Transverse colon (tissue), 4 donors: ENCODE results near the gene KLF2. TPM values are rescaled to one million over a fixed set of nuclear protein-coding genes. Genes with fewer than 3 reads are reported as not detected.

Experiments used
- DNase-seq: peaks from one replicate; pipeline ENCODE4 v3.0.0-alpha.2; 2019
- H3K27ac ChIP-seq, 4 donors: fragments of 200-600 bp; sonication (generic); 2 replicates each; pipeline ENCODE4 v1.5.1; 2016 to 2018; ENCODE audit warnings: inconsistent platforms in 4 of 4
- H3K27me3 ChIP-seq: fragments of 200-600 bp; sonication (generic); 2 replicates; pipeline ENCODE4 v1.5.1; 2017; ENCODE audit warnings: inconsistent platforms
- H3K36me3 ChIP-seq, 4 donors: fragments of 200-600 bp; sonication (generic); 2 replicates each; pipeline ENCODE4 v1.5.1; 2017 to 2019; ENCODE audit warnings: inconsistent platforms in 4 of 4
- H3K4me1 ChIP-seq, 4 donors: fragments of 200-600 bp; sonication (generic); 2 replicates each; pipeline ENCODE4 v1.5.1; 2017 to 2020; ENCODE audit warnings: inconsistent platforms in 4 of 4
- H3K4me3 ChIP-seq, 4 donors: fragments of 200-600 bp; sonication (generic); 1 replicate in 1 of 4; 2 replicates in 3 of 4; pipeline versions ENCODE4 v1.5.1 to v1.6.1; 2017 to 2019; ENCODE audit warnings: inconsistent platforms in 4 of 4
- H3K9me3 ChIP-seq, 2 donors: fragments of 200-600 bp; sonication (generic); 2 replicates each; pipeline ENCODE4 v1.5.1; 2017 to 2019; ENCODE audit warnings: inconsistent platforms in 2 of 2
- CTCF ChIP-seq, 5 experiments: fragments of 200-600 bp in 3 of 5; fragments of 450-650 bp in 2 of 5; sonication (generic) in 3 of 5; IDR thresholded peaks; 1 replicate in 2 of 5; 2 replicates in 3 of 5; pipeline ENCODE4 v1.5.1; 2016 to 2017; ENCODE audit warnings: antibody characterized with exemption in 5 of 5, inconsistent platforms in 3 of 5, mild to moderate bottlenecking in 2 of 5, moderate library complexity in 1 of 5
- EP300 ChIP-seq: sonication (generic); formaldehyde crosslinking; IDR thresholded peaks from one replicate; pipeline ENCODE4 v1.6.1; 2017; ENCODE audit warnings: antibody characterized with exemption, low read depth
- POLR2A ChIP-seq: fragments of 450-650 bp; IDR thresholded peaks from one replicate; pipeline ENCODE4 v1.6.1; 2016; ENCODE audit warnings: antibody characterized with exemption, mild to moderate bottlenecking, moderate library complexity
- POLR2AphosphoS5 ChIP-seq, 3 donors: sonication (generic); formaldehyde crosslinking; IDR thresholded peaks; one replicate each; pipeline ENCODE4 v1.6.1; 2016; ENCODE audit warnings: antibody characterized with exemption in 3 of 3
- WGBS, 2 donors: methylation state at CpG; one replicate each; pipeline ENCODE4 v1.1.5; 2018; ENCODE audit warnings: low coverage in 1 of 2; 5-methylcytosine and 5-hydroxymethylcytosine counted together
- in situ Hi-C, 4 donors: fragments of 200-750 bp; cut with MboI; loops; one replicate each; pipeline versions ENCODE4 v1.15.0 to v1.15.1; 2017; ENCODE audit warnings: low sequenced_read_pairs in 3 of 4, low pct_ligation_motif_present in 1 of 4, low pct_unique_long_range_greater_than_20kb in 1 of 4
- intact Hi-C: fragments of 100-400 bp; cut with DNase I; formaldehyde crosslinking; loops from one replicate; pipeline ENCODE4 v1.15.1; 2023; ENCODE audit warnings: low total_unique reads
- total RNA-seq, 4 donors: library from RNA; depleted of rRNA; stranded (reverse); fragments of >200 nt; gene quantifications; one replicate each; pipeline ENCODE4 v1.1.0, GENCODE V29; 2016

Gene KLF2
- total RNA-seq, 4 donors from 2014 or later = 19.9 to 74.4 (median 48.9) TPM

DNA sequence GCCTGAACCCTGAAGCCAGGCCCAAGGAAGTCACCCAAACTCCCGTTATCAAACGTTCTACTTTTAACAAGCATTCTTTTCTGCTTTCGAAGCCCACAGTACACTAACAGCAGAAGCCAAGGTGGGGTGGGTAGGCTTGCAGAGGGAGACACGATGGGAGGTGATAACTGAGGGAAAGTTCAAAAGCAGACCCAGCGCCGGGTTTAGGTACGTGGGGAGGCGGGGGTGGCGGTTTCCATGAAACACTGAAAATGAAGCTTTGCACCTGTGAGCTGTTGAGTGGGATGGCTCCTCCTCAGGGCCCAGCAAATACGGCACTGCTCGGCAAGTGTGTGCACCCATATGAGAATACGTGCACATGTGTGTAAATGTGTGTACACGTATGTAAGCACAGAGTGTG, 49.8 kb downstream of the KLF2 start:
- no peak for DNase-seq
- in situ Hi-C loops = no loop called here
- Histone ChIP-seq H3K4me1 (peaks cover 14 to 32% (median 23%) of the 10 kb centered on the region in 4 donors), H3K4me3 (no peak overlapping the region), H3K27me3 (no peaks in the 10 kb centered on the region), H3K27ac (no peak overlapping the region), H3K36me3 (no peaks in the 10 kb centered on the region), H3K9me3 (no peaks in the 10 kb centered on the region)
- WGBS, 2 donors = 87 to 94% methylated on average over 9 to 13 of the region's 13 CpGs
- TF ChIP-seq EP300 = no peak
- no peak for TF ChIP-seq POLR2A
- TF ChIP-seq POLR2AphosphoS5 (IDR thresholded peaks at IDR 0.05) = no peak
- no peak for TF ChIP-seq CTCF (IDR thresholded peaks at IDR 0.05)
- intact Hi-C loops = no loop called here

DNA sequence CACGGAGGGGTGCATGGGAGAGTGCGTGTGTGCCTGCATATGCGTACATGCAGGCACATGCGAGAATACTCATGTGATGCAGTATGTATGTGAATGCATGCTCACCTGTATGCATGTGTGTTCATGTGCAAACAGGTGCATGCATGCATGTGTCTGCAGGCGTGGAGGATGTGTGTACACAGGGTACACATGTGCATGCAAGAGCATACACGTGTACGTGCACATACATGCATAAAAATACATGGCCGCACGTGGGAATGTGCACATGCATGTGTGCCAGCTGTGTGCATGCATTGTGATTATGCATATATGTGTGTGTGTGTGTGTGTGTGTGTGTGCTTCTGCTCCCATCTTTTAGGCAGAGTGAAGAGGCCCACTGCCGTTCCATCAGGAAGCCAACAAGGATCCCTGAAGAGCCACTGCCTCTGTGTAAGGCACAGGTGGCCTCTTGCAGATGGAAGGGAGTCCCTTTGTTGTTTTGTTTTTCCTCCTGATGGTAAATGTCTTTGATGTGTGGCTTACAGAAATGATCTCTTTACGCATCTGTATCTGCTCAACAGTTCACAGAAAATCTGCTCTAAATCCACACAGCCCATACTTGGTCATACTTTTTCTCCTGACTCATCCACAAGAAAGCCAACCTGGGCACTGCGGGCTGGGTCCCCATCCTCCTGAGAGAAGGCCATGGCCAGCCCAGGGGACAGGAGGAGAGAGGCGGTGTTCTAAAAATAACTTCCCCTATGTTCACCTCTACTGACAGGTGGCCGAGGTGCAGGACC, 50.7 kb downstream of the KLF2 start:
- no peak overlapping the region for H3K27ac ChIP-seq
- H3K4me3 ChIP-seq = no peak overlapping the region
- H3K36me3 ChIP-seq = no peaks in the 10 kb centered on the region
- TF ChIP-seq POLR2A (no peak), CTCF (IDR thresholded peaks at IDR 0.05) (no peak), EP300 (no peak), POLR2AphosphoS5 (IDR thresholded peaks at IDR 0.05) (no peak)
- in situ Hi-C loops (no loop called here), intact Hi-C loops (loop anchor here (5.0 kb wide), 1 partner anchor 38 kb away; no protein-coding TSS in a partner anchor)
- no peaks in the 10 kb centered on the region for H3K27me3 ChIP-seq
- DNase-seq = no peak
- 93 to 97% methylated on average over 3 to 14 of the region's 14 CpGs for WGBS, 2 donors
- H3K4me1 ChIP-seq = peaks cover 14 to 32% (median 21%) of the 10 kb centered on the region in 4 donors
- H3K9me3 ChIP-seq = no peaks in the 10 kb centered on the region

GRCh38 chr19:16375936-16376185, 51.2 kb downstream of the KLF2 start:
- DNase-seq = no peak
- no peaks in the 10 kb centered on the region for H3K9me3 ChIP-seq
- WGBS, 2 donors = 95% methylated on average over 6 of the region's 7 CpGs; no CpG with 5 or more reads in 1 of the 2 donors
- peaks cover 14 to 28% (median 19%) of the 10 kb centered on the region in 4 donors for H3K4me1 ChIP-seq
- TF ChIP-seq POLR2AphosphoS5 (IDR thresholded peaks at IDR 0.05) (no peak), POLR2A (no peak), CTCF (IDR thresholded peaks at IDR 0.05) (no peak), EP300 (no peak)
- no peak overlapping the region for H3K27ac ChIP-seq
- in situ Hi-C loops = no loop called here
- H3K36me3 ChIP-seq = no peaks in the 10 kb centered on the region
- intact Hi-C loops = loop anchor here (5.0 kb wide), 1 partner anchor 39 kb away; no protein-coding TSS in a partner anchor
- no peaks in the 10 kb centered on the region for H3K27me3 ChIP-seq
- H3K4me3 ChIP-seq = no peak overlapping the region

DNA sequence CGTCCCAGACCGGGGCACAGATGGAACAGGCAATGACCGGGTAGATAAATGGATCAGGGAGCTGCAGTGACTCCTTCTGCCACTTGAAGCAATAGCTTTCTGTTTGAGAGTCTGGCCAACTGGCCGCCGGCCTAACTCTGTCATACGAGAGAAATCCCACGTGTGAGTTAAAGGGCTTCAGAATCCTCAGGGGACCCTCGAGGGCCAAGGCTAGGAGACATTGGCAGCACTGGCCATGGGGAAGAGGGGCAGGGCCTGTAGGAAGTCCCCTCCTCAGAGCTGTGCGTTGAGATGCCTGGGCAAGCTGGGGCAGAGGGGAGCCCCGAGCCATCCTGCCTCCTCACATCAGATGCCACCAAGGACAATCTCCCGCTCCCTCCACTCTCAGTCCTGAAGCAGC, 51.6 kb downstream of the KLF2 start:
- peaks cover 14 to 24% (median 15%) of the 10 kb centered on the region in 4 donors for H3K4me1 ChIP-seq
- intact Hi-C loops (loop anchor here (5.0 kb wide), 1 partner anchor 39 kb away; no protein-coding TSS in a partner anchor), in situ Hi-C loops (no loop called here)
- WGBS, 2 donors = 86 to 87% methylated on average over 4 to 11 of the region's 11 CpGs
- no peaks in the 10 kb centered on the region for H3K9me3 ChIP-seq
- no peak overlapping the region for H3K27ac ChIP-seq
- no peaks in the 10 kb centered on the region for H3K27me3 ChIP-seq
- no peaks in the 10 kb centered on the region for H3K36me3 ChIP-seq
- H3K4me3 ChIP-seq = no peak overlapping the region
- no peak for DNase-seq
- no peak for TF ChIP-seq POLR2A
- no peak for TF ChIP-seq POLR2AphosphoS5 (IDR thresholded peaks at IDR 0.05)
- TF ChIP-seq EP300 = no peak
- no peak for TF ChIP-seq CTCF (IDR thresholded peaks at IDR 0.05)
